HL-60 (cell line): ENCODE measurements around the gene ERVH48-1. TPM values are rescaled to one million over a fixed set of nuclear protein-coding genes. Genes with fewer than 3 reads are reported as not detected.

ENCODE experiments used
- DNase-seq, 2 experiments: peaks; one replicate each; pipeline ENCODE4 v3.0.0-alpha.2; 2010 to 2020; ENCODE audit warnings: low read depth in 1 of 2, low spot score in 1 of 2
- H3K27ac ChIP-seq: fragments of 250-450 bp; sonication (Bioruptor Pico); replicated peaks from 2 replicates; pipeline ENCODE4 v1.5.1; 2020; ENCODE audit warnings: mild to moderate bottlenecking, moderate library complexity
- H3K27me3 ChIP-seq: fragments of 250-450 bp; sonication (Bioruptor Pico); 2 replicates; pipeline ENCODE4 v1.5.1; 2021; ENCODE audit warnings: mild to moderate bottlenecking, moderate library complexity; ENCODE audit not compliant: insufficient read depth, poor library complexity, severe bottlenecking
- H3K4me3 ChIP-seq: replicated peaks from 2 replicates; pipeline ENCODE4 v1.5.1; 2011; ENCODE audit warnings: mild to moderate bottlenecking, control low read depth, low read length; ENCODE audit not compliant: insufficient read depth
- CTCF ChIP-seq: IDR thresholded peaks from one replicate; pipeline ENCODE4 v1.5.1; 2011; ENCODE audit warnings: low read length, control low read depth, inconsistent platforms; ENCODE audit not compliant: insufficient read depth
- GABPA ChIP-seq: IDR thresholded peaks from 2 replicates; pipeline ENCODE4 v1.6.1; 2012; ENCODE audit warnings: low read depth
- POLR2AphosphoS5 ChIP-seq: IDR thresholded peaks from 2 replicates; pipeline ENCODE4 v1.6.1; 2012; ENCODE audit warnings: low read depth
- REST ChIP-seq: IDR thresholded peaks from 2 replicates; pipeline ENCODE4 v1.6.1; 2012; ENCODE audit warnings: low read depth; ENCODE audit not compliant: insufficient replicate concordance
- SPI1 ChIP-seq: IDR thresholded peaks from 2 replicates; pipeline ENCODE4 v1.6.1; 2012; ENCODE audit warnings: low read depth, mild to moderate bottlenecking, borderline replicate concordance
- microRNA-seq: library from miRNA; unstranded; fragments of <30 nt; microRNA quantifications from one replicate; pipeline ENCODE4, GENCODE V29; 2018

Gene ERVH48-1

GRCh38 chr21:42873096-42873495, 52.3 kb downstream of the ERVH48-1 start:
- no peak for DNase-seq
- no peak overlapping the region for H3K27ac ChIP-seq
- no peak for TF ChIP-seq REST
- TF ChIP-seq POLR2AphosphoS5 = no peak
- no peak for TF ChIP-seq CTCF
- no peak for TF ChIP-seq GABPA
- no peak for TF ChIP-seq SPI1

DNA sequence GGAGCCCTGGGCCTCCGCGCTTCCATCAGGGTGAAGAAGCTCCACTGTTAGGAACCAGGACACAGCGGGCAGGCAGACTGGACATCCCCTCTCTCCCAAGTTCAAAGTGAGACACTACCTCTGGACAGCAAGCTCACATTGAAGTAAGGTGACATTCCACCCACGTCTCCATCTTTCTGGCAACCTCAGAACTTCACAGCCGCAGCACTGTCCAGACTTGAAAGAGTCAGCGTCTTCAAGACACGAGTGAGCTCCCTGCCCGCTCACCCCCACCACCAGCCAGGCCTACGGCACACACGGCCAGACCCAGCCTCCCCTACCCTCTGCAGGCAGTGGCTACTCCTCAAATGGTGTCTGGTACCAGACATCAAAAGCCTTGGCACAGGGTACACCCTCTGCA, 57.2 kb downstream of the ERVH48-1 start:
- Histone ChIP-seq H3K27me3 (no peaks in the 10 kb centered on the region), H3K4me3 (no peak overlapping the region), H3K27ac (no peak overlapping the region)
- no peak for DNase-seq
- TF ChIP-seq SPI1 (no peak), CTCF (no peak), GABPA (no peak), POLR2AphosphoS5 (no peak), REST (no peak)

More at GRCh38 chr21:42873096-42873495, 52.3 kb downstream of the ERVH48-1 start:
- Histone ChIP-seq H3K4me3 (no peak overlapping the region), H3K27me3 (no peaks in the 10 kb centered on the region)

Small RNA genes within 50 kb of the gene (microRNA-seq; reads per million reads assigned to microRNA genes)
- not detected for gene MIR5692B
